Fibroblast of mammary gland (primary cell): Measurements from ENCODE around the gene KRT34.
"Not testable (repeated sequence)": the region's sequence is repeated elsewhere in the genome, so short reads cannot be mapped to it uniquely, and the experiment has no call there.

Source experiments
- DNase-seq: peaks from one replicate; pipeline ENCODE4 v3.0.0-alpha.2; 2010; ENCODE audit warnings: low read depth
- H3K4me3 ChIP-seq: 2 replicates; pipeline ENCODE4 v1.5.1; 2011; ENCODE audit warnings: low read depth, mild to moderate bottlenecking, low read length, moderate library complexity; ENCODE audit not compliant: control insufficient read depth
- CTCF ChIP-seq: conservative IDR thresholded peaks from 2 replicates; pipeline ENCODE4 v1.5.1; 2011; ENCODE audit warnings: low read depth, low read length, inconsistent platforms; ENCODE audit not compliant: control insufficient read depth, insufficient read depth

KRT34 gene

GRCh38 chr17:41395611-41396010, 13.5 kb upstream of the KRT34 start:
- no peak for TF ChIP-seq CTCF
- H3K4me3 ChIP-seq, result no peak overlapping the region
- no peak for DNase-seq

GRCh38 chr17:41395044-41395443, 12.9 kb upstream of the KRT34 start:
- not testable (repeated sequence) for H3K4me3 ChIP-seq, DNase-seq

GRCh38 chr17:41394254-41394996, 12.3 kb upstream of the KRT34 start:
- no peak for TF ChIP-seq CTCF
- DNase-seq, result no peak
- H3K4me3 ChIP-seq, result no peak overlapping the region

GRCh38 chr17:41393826-41394225, 11.7 kb upstream of the KRT34 start:
- H3K4me3 ChIP-seq, result no peak overlapping the region
- TF ChIP-seq CTCF, result no peak
- DNase-seq, result no peak

- DNase-seq, result no peak
- H3K4me3 ChIP-seq, result no peak overlapping the region
- TF ChIP-seq CTCF, result no peak
These were observed 11.2 kb upstream of the KRT34 start for GRCh38 chr17:41393294-41393693.

- peak; percentile 70 for DNase-seq
- TF ChIP-seq CTCF, result no peak
- no peak overlapping the region for H3K4me3 ChIP-seq
These were observed 10.2 kb upstream of the KRT34 start for GRCh38 chr17:41392278-41392677.

GRCh38 chr17:41391535-41391934, 9.4 kb upstream of the KRT34 start:
- no peak for DNase-seq
- H3K4me3 ChIP-seq, result no peak overlapping the region
- no peak for TF ChIP-seq CTCF
